ENCODE measurements around the gene SMAD9.

DNA sequence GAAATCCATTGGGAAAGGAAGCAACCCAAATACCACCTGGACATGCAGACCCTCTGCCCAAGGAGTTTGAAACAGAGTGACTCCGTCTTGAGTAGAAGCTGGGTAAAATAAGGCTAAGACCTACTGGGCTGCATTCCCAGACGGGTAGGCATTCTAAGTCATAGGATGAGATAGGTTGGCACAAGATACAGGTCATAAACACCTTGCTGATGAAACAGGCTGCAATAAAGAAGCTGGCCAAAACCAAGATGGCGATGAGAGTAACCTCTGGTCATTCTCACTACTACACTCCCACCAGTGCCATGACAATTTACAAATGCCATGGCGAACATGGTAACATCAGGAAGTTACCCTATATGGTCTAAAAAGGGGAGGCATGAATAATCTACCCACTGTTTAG lies 60.8 kb downstream of the SMAD9 start:
- TF ChIP-seq, protein P1, sequence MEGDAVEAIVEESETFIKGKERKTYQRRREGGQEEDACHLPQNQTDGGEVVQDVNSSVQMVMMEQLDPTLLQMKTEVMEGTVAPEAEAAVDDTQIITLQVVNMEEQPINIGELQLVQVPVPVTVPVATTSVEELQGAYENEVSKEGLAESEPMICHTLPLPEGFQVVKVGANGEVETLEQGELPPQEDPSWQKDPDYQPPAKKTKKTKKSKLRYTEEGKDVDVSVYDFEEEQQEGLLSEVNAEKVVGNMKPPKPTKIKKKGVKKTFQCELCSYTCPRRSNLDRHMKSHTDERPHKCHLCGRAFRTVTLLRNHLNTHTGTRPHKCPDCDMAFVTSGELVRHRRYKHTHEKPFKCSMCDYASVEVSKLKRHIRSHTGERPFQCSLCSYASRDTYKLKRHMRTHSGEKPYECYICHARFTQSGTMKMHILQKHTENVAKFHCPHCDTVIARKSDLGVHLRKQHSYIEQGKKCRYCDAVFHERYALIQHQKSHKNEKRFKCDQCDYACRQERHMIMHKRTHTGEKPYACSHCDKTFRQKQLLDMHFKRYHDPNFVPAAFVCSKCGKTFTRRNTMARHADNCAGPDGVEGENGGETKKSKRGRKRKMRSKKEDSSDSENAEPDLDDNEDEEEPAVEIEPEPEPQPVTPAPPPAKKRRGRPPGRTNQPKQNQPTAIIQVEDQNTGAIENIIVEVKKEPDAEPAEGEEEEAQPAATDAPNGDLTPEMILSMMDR (IDR thresholded peaks at IDR 0.05; ENCODE audit: insufficient read depth, low read length, poor library complexity, severe bottlenecking): no peak
- no peak for TF ChIP-seq EZH2phosphoT487 (conservative IDR thresholded peaks at IDR 0.05; ENCODE audit: low read length)

Data from SU-DHL-6 (cell line).